GM19240 (cell line): ENCODE results near the gene S100A12.

Experiments
- DNase-seq: peaks from one replicate; pipeline ENCODE4 v3.0.0; 2011; ENCODE audit warnings: low spot score; ENCODE audit not compliant: insufficient read length

The S100A12 gene

GRCh38 chr1:153336650-153337049 is 38.8 kb downstream of the S100A12 start:
- no peak for DNase-seq

GRCh38 chr1:153333902-153334301 is 41.5 kb downstream of the S100A12 start:
- DNase-seq: no peak

- DNase-seq: no peak
Observed at GRCh38 chr1:153324912-153325311, 50.5 kb downstream of the S100A12 start.
